ENCODE data around the gene HSPB9.

Gene HSPB9

GRCh38 chr17:42110301-42111264, 12.0 kb upstream of the HSPB9 start:
- in situ Hi-C loops (cut with MboI; ENCODE audit: low sequenced_read_pairs, unreplicated experiment), result loop anchor here (10.0 kb wide), 1 partner anchor 146 kb away; the partner anchor contains the start of gene CNP

GRCh38 chr17:42111265-42111636, 11.4 kb upstream of the HSPB9 start:
- in situ Hi-C loops (cut with MboI; ENCODE audit: low sequenced_read_pairs, unreplicated experiment), result loop anchor here (10.0 kb wide), 1 partner anchor 146 kb away; the partner anchor contains the start of gene CNP
- DNase-seq (ENCODE audit: low spot score), result no peak
- TF ChIP-seq CTCF (IDR thresholded peaks at IDR 0.05; ENCODE audit: borderline replicate concordance, control extremely low read depth, extremely low read depth, insufficient read depth, missing control alignments), result no peak

More at GRCh38 chr17:42110301-42111264, 12.0 kb upstream of the HSPB9 start:
- TF ChIP-seq CTCF (IDR thresholded peaks at IDR 0.05; ENCODE audit: borderline replicate concordance, control extremely low read depth, extremely low read depth, insufficient read depth, missing control alignments), result no peak
- DNase-seq (ENCODE audit: low spot score), result no peak

GRCh38 chr17:42111871-42112551, 10.6 kb upstream of the HSPB9 start:
- no peak for TF ChIP-seq CTCF (IDR thresholded peaks at IDR 0.05; ENCODE audit: borderline replicate concordance, control extremely low read depth, extremely low read depth, insufficient read depth, missing control alignments)
- in situ Hi-C loops (cut with MboI; ENCODE audit: low sequenced_read_pairs, unreplicated experiment), result loop anchor here (10.0 kb wide), 1 partner anchor 147 kb away; the partner anchor contains the start of gene CNP
- DNase-seq (ENCODE audit: low spot score), result peak; percentile 41

- peak; percentile 94 for DNase-seq (ENCODE audit: low spot score)
- in situ Hi-C loops (cut with MboI; ENCODE audit: low sequenced_read_pairs, unreplicated experiment), result loop anchor here (10.0 kb wide), 1 partner anchor 148 kb away; the partner anchor contains the start of gene CNP
- no peak for TF ChIP-seq CTCF (IDR thresholded peaks at IDR 0.05; ENCODE audit: borderline replicate concordance, control extremely low read depth, extremely low read depth, insufficient read depth, missing control alignments)
Observed at GRCh38 chr17:42112552-42113176, 9.9 kb upstream of the HSPB9 start, which contains the start of gene DHX58. TSS of gene DHX58 (minus strand) at chr17:42112714. CDS start at chr17:42111892, 822 bp downstream.

GRCh38 chr17:42113293-42114069, 9.1 kb upstream of the HSPB9 start:
- no peak for DNase-seq (ENCODE audit: low spot score)
- TF ChIP-seq CTCF (IDR thresholded peaks at IDR 0.05; ENCODE audit: borderline replicate concordance, control extremely low read depth, extremely low read depth, insufficient read depth, missing control alignments), result no peak
- in situ Hi-C loops (cut with MboI; ENCODE audit: low sequenced_read_pairs, unreplicated experiment), result loop anchor here (10.0 kb wide), 1 partner anchor 149 kb away; the partner anchor contains the start of gene CNP
